GM12878 (cell line): ENCODE results near the gene RASAL2. TPM values are rescaled to one million over a fixed set of nuclear protein-coding genes. Genes with fewer than 3 reads are reported as not detected.

Experiments used
- ATAC-seq: fragments of 200-7000 bp; cut with Tn5 transposase; 3 replicates; pipeline ENCODE4 v1.9.1; 2020; ENCODE audit warnings: mild to moderate bottlenecking, moderate library complexity
- BruUV-seq: library from RNA; stranded (reverse); fragments of 400-500 nt; replicated peaks from 2 replicates; lab custom pipeline; 2021; lab: Mats Ljungman, UMichigan
- CTCF ChIA-PET: fragments of 300-600 bp; sonication (Branson Sonifier 250); formaldehyde crosslinking; extraction: SDS; loops from one replicate; lab custom pipeline; 2021; ENCODE audit warnings: inconsistent platforms; lab: Yijun Ruan, JAX
- POLR2A ChIA-PET: fragments of 350-600 bp; formaldehyde crosslinking; extraction: SDS; loops from one replicate; lab custom pipeline; 2021; ENCODE audit warnings: inconsistent platforms; lab: Charles Lee
- RAD21 ChIA-PET: fragments of 300-600 bp; sonication (Branson Sonifier 250); formaldehyde crosslinking; loops from one replicate; lab custom pipeline; 2023; ENCODE audit warnings: antibody characterized with exemption; ENCODE audit not compliant: unreplicated experiment; lab: Charles Lee
- SMC1A ChIA-PET: fragments of 300-600 bp; sonication (Branson Sonifier 250); formaldehyde crosslinking; loops from one replicate; lab custom pipeline; 2023; ENCODE audit not compliant: unreplicated experiment, uncharacterized antibody; lab: Charles Lee
- DNase-seq: peaks from one replicate; pipeline ENCODE4 v3.0.0-alpha.2; 2011; ENCODE audit warnings: low read depth, low spot score
- FAIRE-seq: peaks from 3 replicates; lab custom pipeline; 2011; peaks lifted over from hg19 to GRCh38; lab: Jason Lieb, UNC
- H2AFZ ChIP-seq: 2 replicates; pipeline ENCODE4 v1.6.0; 2011; ENCODE audit warnings: low read depth, low read length, control low read depth; ENCODE audit not compliant: control insufficient read depth
- H3K27ac ChIP-seq: 2 replicates; pipeline ENCODE4 v1.5.1; 2011; ENCODE audit warnings: control low read depth; ENCODE audit not compliant: control insufficient read depth, insufficient read depth
- H3K27me3 ChIP-seq, 2 experiments: replicated peaks in 1 of 2; 2 replicates each; pipeline versions ENCODE4 v1.6.0 to v1.6.1; 2011; ENCODE audit warnings: low read length in 1 of 2; ENCODE audit not compliant: control insufficient read depth in 2 of 2, insufficient read depth in 2 of 2
- H3K36me3 ChIP-seq, 2 experiments: 2 replicates each; pipeline ENCODE4 v1.5.1; 2011; ENCODE audit warnings: low read length in 1 of 2; ENCODE audit not compliant: control insufficient read depth in 2 of 2, insufficient read depth in 2 of 2
- H3K4me1 ChIP-seq: 2 replicates; pipeline ENCODE4 v1.6.1; 2011; ENCODE audit warnings: mild to moderate bottlenecking, low read length, moderate library complexity, mixed read lengths; ENCODE audit not compliant: control insufficient read depth, insufficient read depth
- H3K4me2 ChIP-seq: 2 replicates; pipeline ENCODE4 v1.6.0; 2011; ENCODE audit warnings: control low read depth; ENCODE audit not compliant: control insufficient read depth, insufficient read depth
- H3K4me3 ChIP-seq: fragments of 200-600 bp; sonication (generic); 2 replicates; pipeline ENCODE4 v1.5.1; 2016
- H3K79me2 ChIP-seq: 2 replicates; pipeline ENCODE4 v1.6.0; 2011; ENCODE audit warnings: low read length; ENCODE audit not compliant: control insufficient read depth, insufficient read depth
- H3K9ac ChIP-seq: 2 replicates; pipeline ENCODE4 v1.8.0; 2011; ENCODE audit warnings: low read length, control low read depth, mixed read lengths; ENCODE audit not compliant: control insufficient read depth, insufficient read depth
- H3K9me3 ChIP-seq: replicated peaks from 3 replicates; pipeline ENCODE4 v1.5.1; 2011; ENCODE audit warnings: mild to moderate bottlenecking, low read length; ENCODE audit not compliant: control insufficient read depth, insufficient read depth
- H4K20me1 ChIP-seq: 2 replicates; pipeline ENCODE4 v1.6.0; 2011; ENCODE audit not compliant: control insufficient read depth, insufficient read depth
- CBFB ChIP-seq: IDR thresholded peaks from 2 replicates; pipeline ENCODE4 v1.6.1; 2016; ENCODE audit warnings: antibody characterized with exemption, low read depth
- CBX5 ChIP-seq: sonication (generic); IDR thresholded peaks from 2 replicates; pipeline ENCODE4 v1.6.1; 2016; ENCODE audit warnings: low read depth, moderate library complexity, mild to moderate bottlenecking, inconsistent platforms
- DPF2 ChIP-seq: fragments of 450-650 bp; IDR thresholded peaks from 2 replicates; pipeline ENCODE4 v1.6.1; 2017; ENCODE audit warnings: mild to moderate bottlenecking
- FOXM1 ChIP-seq: IDR thresholded peaks from 2 replicates; pipeline ENCODE4 v1.6.1; 2012; ENCODE audit warnings: low read depth, mild to moderate bottlenecking, inconsistent platforms, low read length, moderate library complexity
- IRF5 ChIP-seq: fragments of 450-650 bp; IDR thresholded peaks from 2 replicates; pipeline ENCODE4 v1.6.1; 2017; ENCODE audit warnings: borderline replicate concordance
- KAT2A ChIP-seq: conservative IDR thresholded peaks from 2 replicates; pipeline ENCODE4 v1.6.1; 2011; ENCODE audit warnings: low read depth, low read length; ENCODE audit not compliant: control insufficient read depth
- LARP7 ChIP-seq: fragments of 450-650 bp; IDR thresholded peaks from 2 replicates; pipeline ENCODE4 v1.6.1; 2017; ENCODE audit warnings: mild to moderate bottlenecking
- MEF2A ChIP-seq: IDR thresholded peaks from 2 replicates; pipeline ENCODE4 v1.6.1; 2011; ENCODE audit warnings: low read depth, mild to moderate bottlenecking, low read length, moderate library complexity; ENCODE audit not compliant: insufficient read depth
- MYB ChIP-seq: fragments of 150-350 bp; IDR thresholded peaks from 2 replicates; pipeline ENCODE4 v1.6.1; 2014; ENCODE audit warnings: mild to moderate bottlenecking, low read depth, low read length, borderline replicate concordance
- NR2C1 ChIP-seq: fragments of 450-650 bp; IDR thresholded peaks from 2 replicates; pipeline ENCODE4 v1.6.1; 2017; ENCODE audit warnings: antibody characterized with exemption, mild to moderate bottlenecking, moderate library complexity
- SIX5 ChIP-seq: IDR thresholded peaks from 2 replicates; pipeline ENCODE4 v1.6.1; 2011; ENCODE audit warnings: mild to moderate bottlenecking, low read depth, low read length, moderate library complexity; ENCODE audit not compliant: severe bottlenecking
- SMARCA5 ChIP-seq: fragments of 450-650 bp; IDR thresholded peaks from 2 replicates; pipeline ENCODE4 v1.6.1; 2017; ENCODE audit warnings: mild to moderate bottlenecking
- YBX1 ChIP-seq: fragments of 450-650 bp; IDR thresholded peaks from 2 replicates; pipeline ENCODE4 v1.6.1; 2016; ENCODE audit warnings: antibody characterized with exemption
- ZBED1 ChIP-seq: IDR thresholded peaks from 2 replicates; pipeline ENCODE4 v1.6.1; 2016; ENCODE audit warnings: borderline replicate concordance
- WGBS: methylation state at CpG from one replicate; pipeline ENCODE4 v1.1.6; 2016; ENCODE audit warnings: low lambda C conversion rate; ENCODE audit not compliant: insufficient replicate concordance, insufficient coverage; ENCODE audit errors: missing lambda C conversion rate; 5-methylcytosine and 5-hydroxymethylcytosine counted together
- in situ Hi-C: fragments of 300-500 bp; cut with MboI; formaldehyde crosslinking; loops from 9 replicates; pipeline ENCODE4 v1.14.3; 2018; ENCODE audit warnings: mixed read lengths
- intact Hi-C: fragments of 100-400 bp; cut with micrococcal nuclease; formaldehyde crosslinking; loops from one replicate; pipeline ENCODE4 v1.14.2; 2022; ENCODE audit not compliant: unreplicated experiment
- polyA plus RNA-seq, 11 experiments: library from polyadenylated mRNA; depleted of rRNA in 4 of 11; unstranded in 6 of 11; stranded (reverse) in 5 of 11; fragments of >200 nt; fragmentation: Nextera tagmentation in 4 of 11; fragmentation: Illumina TruSeq in 1 of 11; extraction: Ambion mirVana in 4 of 11; extraction: Trizol in 1 of 11; gene quantifications; 1 replicate in 1 of 11; 2 replicates in 10 of 11; pipeline versions ENCODE4 v1.2.1 to v1.2.3, GENCODE V29; 2011 to 2016; ENCODE audit warnings: inconsistent platforms in 2 of 11, missing spikeins in 2 of 11, low read depth in 1 of 11
- total RNA-seq, 4 experiments: library from RNA; depleted of rRNA in 3 of 4; stranded (reverse); fragments of >200 nt in 3 of 4; fragmentation: Illumina TruSeq in 1 of 4; extraction: Trizol in 1 of 4; gene quantifications; 2 replicates each; pipeline versions ENCODE4 v1.2.1 to v1.2.3, GENCODE V29; 2013 to 2021

The RASAL2 gene
- total and polyA plus RNA-seq, 10 of the 15 experiments (the other 5 are each of a cell fraction or from before 2014, with no cell fraction given): 0.02 to 6.9 (median 0.17) TPM; not detected in 1

- CTCF ChIA-PET: interaction anchor here (1.0 to 1.4 kb wide), 3 partner anchors 55 to 139 kb away, joined by 3 to 9 read pairs (median 3); no protein-coding TSS in a partner anchor
Observed at GRCh38 chr1:178364782-178365181, 270.9 kb downstream of the RASAL2 start.

More at GRCh38 chr1:178364782-178365181, 270.9 kb downstream of the RASAL2 start:
- TF ChIP-seq SIX5 (no peak), MYB (no peak), IRF5 (no peak), FOXM1 (no peak), DPF2 (no peak), SMARCA5 (no peak), ZBED1 (no peak), MEF2A (no peak), YBX1 (no peak), LARP7 (no peak), CBFB (no peak), CBX5 (no peak), NR2C1 (no peak), KAT2A (no peak)
- ChIA-PET SMC1A (interaction anchor here (0.7 to 1.5 kb wide), 2 partner anchors 9 to 139 kb away, joined by 4 read pairs; no protein-coding TSS in a partner anchor), RAD21 (interaction anchor here (0.9 to 1.5 kb wide), 2 partner anchors 23 to 137 kb away, joined by 3 to 5 read pairs; no protein-coding TSS in a partner anchor), POLR2A (no interaction called here)
- Histone ChIP-seq H3K27ac (no peak overlapping the region), H3K36me3 (no peaks in the 10 kb centered on the region), H3K79me2 (no peaks in the 10 kb centered on the region), H3K4me2 (no peak overlapping the region), H3K4me1 (no peaks in the 10 kb centered on the region), H3K9ac (no peak overlapping the region), H3K4me3 (no peak overlapping the region), H3K27me3 (no peaks in the 10 kb centered on the region), H4K20me1 (no peaks in the 10 kb centered on the region), H2AFZ (no peak overlapping the region), H3K9me3 (no peaks in the 10 kb centered on the region)
- no TSS peak for BruUV-seq
- in situ Hi-C loops: no loop called here
- intact Hi-C loops: no loop called here
- no peak for ATAC-seq
- no peak for DNase-seq
- 22% methylated on average over 1 of the region's 1 CpG for WGBS
- no peak for FAIRE-seq
